GM23338 (cell line): ENCODE measurements around the gene MYO9A. TPM values are rescaled to one million over a fixed set of nuclear protein-coding genes. Genes with fewer than 3 reads are reported as not detected.

Experiments
- ATAC-seq: fragments of 200-7000 bp; cut with Tn5 transposase; 3 replicates; pipeline ENCODE4 v1.9.1; 2020
- DNase-seq: peaks from one replicate; pipeline ENCODE4 v3.0.0-alpha.2; 2015; ENCODE audit warnings: low spot score
- H2AFZ ChIP-seq: fragments of 200-600 bp; sonication (generic); 2 replicates; pipeline ENCODE4 v1.8.0; 2016; ENCODE audit warnings: antibody characterized with exemption, mild to moderate bottlenecking, moderate library complexity
- H3F3A ChIP-seq: fragments of 200-600 bp; sonication (generic); replicated peaks from 2 replicates; pipeline ENCODE4 v1.8.0; 2017; ENCODE audit warnings: antibody characterized with exemption, mixed run types, low read depth
- H3K27ac ChIP-seq: fragments of 200-600 bp; sonication (generic); 2 replicates; pipeline ENCODE4 v1.6.1; 2016; ENCODE audit warnings: low read depth
- H3K27me3 ChIP-seq: fragments of 200-600 bp; sonication (generic); 2 replicates; pipeline ENCODE4 v1.8.0; 2016; ENCODE audit warnings: mild to moderate bottlenecking, mixed run types, moderate library complexity; ENCODE audit not compliant: insufficient read depth
- H3K36me3 ChIP-seq: fragments of 200-600 bp; sonication (generic); 2 replicates; pipeline ENCODE4 v1.8.0; 2016; ENCODE audit warnings: mild to moderate bottlenecking; ENCODE audit not compliant: insufficient read depth
- H3K4me1 ChIP-seq: fragments of 200-600 bp; sonication (generic); 2 replicates; pipeline ENCODE4 v1.8.0; 2016; ENCODE audit warnings: mild to moderate bottlenecking, moderate library complexity; ENCODE audit not compliant: insufficient read depth
- H3K4me2 ChIP-seq: fragments of 200-600 bp; sonication (generic); 2 replicates; pipeline ENCODE4 v1.7.1; 2017; ENCODE audit warnings: mixed run types
- H3K4me3 ChIP-seq: fragments of 200-600 bp; sonication (generic); 2 replicates; pipeline ENCODE4 v1.6.1; 2016; ENCODE audit warnings: mixed run types
- H3K79me2 ChIP-seq: fragments of 200-600 bp; sonication (generic); replicated peaks from 2 replicates; pipeline ENCODE4 v1.8.0; 2017; ENCODE audit warnings: mild to moderate bottlenecking; ENCODE audit not compliant: insufficient read depth
- H3K9me2 ChIP-seq: fragments of 200-600 bp; sonication (generic); 2 replicates; pipeline ENCODE4 v1.8.0; 2017; ENCODE audit not compliant: insufficient read depth
- H4K20me1 ChIP-seq: fragments of 200-600 bp; sonication (generic); replicated peaks from 2 replicates; pipeline ENCODE4 v1.8.0; 2017; ENCODE audit warnings: mild to moderate bottlenecking; ENCODE audit not compliant: insufficient read depth
- H3K27ac Mint-ChIP-seq: 2 replicates; pipeline ENCODE4 v1.8.0; 2020; ENCODE audit warnings: inconsistent platforms, mild to moderate bottlenecking, moderate library complexity, mixed read lengths
- H3K27me3 Mint-ChIP-seq: 3 replicates; pipeline ENCODE4 v1.8.0; 2022; ENCODE audit warnings: low read depth, mild to moderate bottlenecking, moderate library complexity, mixed read lengths, inconsistent platforms; ENCODE audit not compliant: insufficient read depth, poor library complexity
- H3K36me3 Mint-ChIP-seq: 3 replicates; pipeline ENCODE4 v1.8.0; 2021; ENCODE audit warnings: low read depth, mild to moderate bottlenecking, inconsistent platforms, moderate library complexity, mixed read lengths
- H3K4me1 Mint-ChIP-seq: 3 replicates; pipeline ENCODE4 v1.8.0; 2020; ENCODE audit warnings: mild to moderate bottlenecking, inconsistent platforms, mixed read lengths
- H3K4me3 Mint-ChIP-seq: 3 replicates; pipeline ENCODE4 v1.8.0; 2021; ENCODE audit warnings: moderate library complexity, mild to moderate bottlenecking, inconsistent platforms, mixed read lengths
- H3K9me3 Mint-ChIP-seq: 3 replicates; pipeline ENCODE4 v1.8.0; 2020; ENCODE audit warnings: moderate library complexity, mild to moderate bottlenecking, inconsistent platforms, mixed read lengths
- CREB1 ChIP-seq: fragments of 250-450 bp; sonication (Bioruptor Pico); IDR thresholded peaks from 2 replicates; pipeline ENCODE4 v1.5.0; 2020; ENCODE audit warnings: low read depth, mild to moderate bottlenecking, moderate library complexity
- CTCF ChIP-seq, 2 experiments: fragments of 200-600 bp in 1 of 2; sonication (generic) in 1 of 2; conservative IDR thresholded peaks; 2 replicates each; pipeline versions ENCODE4 v1.5.1 to v1.6.1; 2016 to 2017; ENCODE audit warnings: antibody characterized with exemption in 2 of 2, low read depth in 2 of 2, mild to moderate bottlenecking in 2 of 2, moderate library complexity in 1 of 2
- ETS1 ChIP-seq: IDR thresholded peaks from 2 replicates; pipeline ENCODE4 v1.6.1; 2016; ENCODE audit warnings: antibody characterized with exemption
- EZH2 ChIP-seq: fragments of 200-600 bp; sonication (generic); IDR thresholded peaks from one replicate; pipeline ENCODE4 v1.8.0; 2017; ENCODE audit warnings: antibody characterized with exemption, mild to moderate bottlenecking, low read depth; ENCODE audit not compliant: unreplicated experiment
- EZH2phosphoT487 ChIP-seq: fragments of 200-600 bp; sonication (generic); IDR thresholded peaks from one replicate; pipeline ENCODE4 v1.8.1; 2018; ENCODE audit warnings: antibody characterized with exemption; ENCODE audit not compliant: unreplicated experiment
- JUNB ChIP-seq: IDR thresholded peaks from one replicate; pipeline ENCODE4 v1.6.1; 2016; ENCODE audit warnings: antibody characterized with exemption; ENCODE audit not compliant: unreplicated experiment
- NANOG ChIP-seq: IDR thresholded peaks from 2 replicates; pipeline ENCODE4 v1.6.1; 2016; ENCODE audit warnings: antibody characterized with exemption, borderline replicate concordance
- REST ChIP-seq: IDR thresholded peaks from one replicate; pipeline ENCODE4 v1.6.1; 2018; ENCODE audit warnings: antibody characterized with exemption; ENCODE audit not compliant: unreplicated experiment
- STAT1 ChIP-seq: IDR thresholded peaks from one replicate; pipeline ENCODE4 v1.6.1; 2016; ENCODE audit warnings: antibody characterized with exemption; ENCODE audit not compliant: unreplicated experiment
- ZNF114 ChIP-seq: fragments of 250-450 bp; sonication (Bioruptor Pico); IDR thresholded peaks from 2 replicates; pipeline ENCODE4 v1.5.0; 2020; ENCODE audit warnings: mild to moderate bottlenecking, moderate library complexity
- ZNF331 ChIP-seq: fragments of 250-450 bp; sonication (Bioruptor Pico); IDR thresholded peaks from 2 replicates; pipeline ENCODE4 v1.5.0; 2020; ENCODE audit warnings: low read depth, mild to moderate bottlenecking, moderate library complexity
- ZNF462 ChIP-seq: fragments of 250-450 bp; sonication (Bioruptor Pico); IDR thresholded peaks from 2 replicates; pipeline ENCODE4 v1.5.0; 2020; ENCODE audit warnings: mild to moderate bottlenecking, moderate library complexity
- polyA plus RNA-seq: library from polyadenylated mRNA; unstranded; fragments of >200 nt; fragmentation: Nextera tagmentation; extraction: Ambion mirVana; gene quantifications from 2 replicates; pipeline ENCODE4 v1.2.1, GENCODE V29; 2016
- total RNA-seq: library from RNA; depleted of rRNA; stranded (reverse); fragments of >200 nt; shearing (Covaris generic); gene quantifications from 2 replicates; pipeline ENCODE4 v1.2.3, GENCODE V29; 2014

MYO9A gene
- total and polyA plus RNA-seq, 2 experiments from 2014 or later: 11.6 to 32.8 TPM

- H3K36me3 Mint-ChIP-seq: no peaks in the 10 kb centered on the region
- TF ChIP-seq NANOG: no peak
- TF ChIP-seq ZNF462 (CRISPR knock-in tag): no peak
- TF ChIP-seq ETS1: no peak
- no peak for TF ChIP-seq JUNB
- TF ChIP-seq ZNF114 (CRISPR knock-in tag): no peak
- no peak for TF ChIP-seq STAT1
- TF ChIP-seq CTCF (conservative IDR thresholded peaks at IDR 0.05; ENCODE audit: low read depth in 2 of 2): no peak
- no peak for TF ChIP-seq ZNF331 (CRISPR knock-in tag)
- no peak for TF ChIP-seq EZH2
- TF ChIP-seq REST: no peak
- no peak for TF ChIP-seq EZH2phosphoT487
- no peak for TF ChIP-seq CREB1
- Histone ChIP-seq H4K20me1 (no peaks in the 10 kb centered on the region), H3K36me3 (no peaks in the 10 kb centered on the region), H3K79me2 (no peaks in the 10 kb centered on the region), H3K27ac (no peak overlapping the region), H3K9me2 (no peaks in the 10 kb centered on the region), H3K4me1 (no peaks in the 10 kb centered on the region), H3K4me2 (no peak overlapping the region), H2AFZ (no peak overlapping the region), H3K27me3 (no peaks in the 10 kb centered on the region), H3K4me3 (no peak overlapping the region), H3F3A (no peaks in the 10 kb centered on the region)
- H3K9me3 Mint-ChIP-seq: no peaks in the 10 kb centered on the region
- no peak overlapping the region for H3K27ac Mint-ChIP-seq
- H3K4me1 Mint-ChIP-seq: 0 out of 3 replicates have a peak, but pooled peaks cover 2% of the 10 kb centered on the region
- ATAC-seq: no peak
- peaks cover 3% of the 10 kb centered on the region for H3K27me3 Mint-ChIP-seq
- no peak for DNase-seq
- H3K4me3 Mint-ChIP-seq: no peak overlapping the region
Observed at GRCh38 chr15:71785996-71786395, 332.0 kb downstream of the MYO9A start.
